ENCODE data around the gene HYAL2.

Gene HYAL2

DNA sequence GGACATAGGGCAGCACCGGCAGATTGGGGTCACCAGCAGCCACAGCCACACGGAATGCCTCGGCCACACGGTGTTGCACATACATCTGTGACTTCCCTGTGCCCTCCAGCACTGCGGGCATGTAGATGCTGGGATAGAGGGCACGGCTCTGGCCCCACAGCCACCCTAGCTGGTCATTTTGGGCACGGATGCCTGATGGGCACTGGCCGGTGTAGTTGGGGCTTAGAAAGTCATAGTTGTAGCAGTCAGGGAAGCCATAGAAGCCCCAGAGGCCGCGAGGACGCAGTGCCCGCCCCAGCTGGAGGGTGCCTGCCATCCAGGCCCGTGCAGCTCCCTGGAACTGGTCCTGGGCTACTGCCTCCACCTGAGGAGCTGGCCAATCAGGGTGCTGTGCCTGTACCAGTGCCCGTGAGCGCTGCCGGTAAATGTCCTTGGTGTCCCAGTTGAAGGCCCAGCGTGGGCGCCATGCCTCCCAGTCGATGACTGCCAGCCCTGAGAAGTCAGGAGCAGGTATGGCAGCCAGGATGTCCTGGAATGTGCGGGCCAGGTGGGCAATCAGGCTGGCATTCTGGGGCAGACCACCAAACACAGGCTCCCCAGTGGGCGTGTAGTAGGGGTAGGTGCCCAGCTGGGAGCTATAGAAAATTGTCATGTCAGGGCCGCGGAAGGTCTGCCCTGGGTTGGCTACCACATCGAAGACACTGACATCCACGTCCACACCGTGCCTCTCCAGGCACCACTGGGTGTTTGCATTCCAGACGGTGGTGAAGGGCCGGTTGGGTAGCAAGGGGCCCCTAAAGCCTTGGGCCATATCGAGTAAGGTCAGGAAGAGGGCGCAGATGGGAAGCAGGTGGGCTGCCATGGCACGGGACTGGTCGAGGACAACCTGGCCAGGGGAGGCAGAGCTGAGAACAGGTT is 20.2 kb downstream of the HYAL2 start:
- DNase-seq, result peak; percentile 31

GRCh38 chr3:50300681-50301254 is 21.8 kb downstream of the HYAL2 start:
- DNase-seq, result peak; percentile 29

DNA sequence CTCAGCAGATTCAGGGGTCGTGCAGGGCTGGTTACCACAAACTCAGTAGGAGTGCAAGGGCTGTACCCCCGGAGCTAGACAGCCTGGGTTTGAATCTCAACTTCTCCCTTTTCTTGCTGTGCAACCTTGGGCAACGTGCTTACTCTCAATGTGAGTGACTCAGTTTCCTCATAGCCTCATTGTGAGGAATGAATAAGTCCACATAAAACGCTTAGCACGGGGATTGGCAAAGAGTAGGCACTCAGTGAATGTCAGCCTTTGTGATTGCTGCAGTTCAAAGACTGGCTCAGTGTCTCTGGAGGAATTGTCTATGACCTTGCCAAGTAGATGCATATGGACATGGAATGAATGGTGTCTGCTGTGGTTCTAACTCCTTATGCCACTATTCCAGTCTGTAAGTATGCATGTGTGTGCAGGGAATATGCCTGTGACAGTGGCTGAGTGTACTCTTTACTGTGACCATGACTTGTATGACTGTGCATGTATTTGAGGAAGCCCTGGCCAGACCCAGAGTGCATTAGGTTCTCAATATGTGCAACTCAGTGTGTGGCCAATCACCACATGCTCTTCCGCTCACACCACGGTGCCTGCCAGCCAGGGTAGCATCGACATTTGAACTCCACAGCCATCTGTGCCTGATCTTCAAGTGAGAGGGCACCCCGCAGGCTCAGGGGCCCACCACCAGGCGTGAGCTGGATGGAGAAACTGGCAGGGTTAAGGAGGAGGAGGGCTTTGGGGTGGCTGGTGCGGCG is 22.4 kb downstream of the HYAL2 start:
- peak; percentile 35 for DNase-seq

- no peak for DNase-seq
Measured at GRCh38 chr3:50299638-50299928, 23.0 kb downstream of the HYAL2 start.

DNA sequence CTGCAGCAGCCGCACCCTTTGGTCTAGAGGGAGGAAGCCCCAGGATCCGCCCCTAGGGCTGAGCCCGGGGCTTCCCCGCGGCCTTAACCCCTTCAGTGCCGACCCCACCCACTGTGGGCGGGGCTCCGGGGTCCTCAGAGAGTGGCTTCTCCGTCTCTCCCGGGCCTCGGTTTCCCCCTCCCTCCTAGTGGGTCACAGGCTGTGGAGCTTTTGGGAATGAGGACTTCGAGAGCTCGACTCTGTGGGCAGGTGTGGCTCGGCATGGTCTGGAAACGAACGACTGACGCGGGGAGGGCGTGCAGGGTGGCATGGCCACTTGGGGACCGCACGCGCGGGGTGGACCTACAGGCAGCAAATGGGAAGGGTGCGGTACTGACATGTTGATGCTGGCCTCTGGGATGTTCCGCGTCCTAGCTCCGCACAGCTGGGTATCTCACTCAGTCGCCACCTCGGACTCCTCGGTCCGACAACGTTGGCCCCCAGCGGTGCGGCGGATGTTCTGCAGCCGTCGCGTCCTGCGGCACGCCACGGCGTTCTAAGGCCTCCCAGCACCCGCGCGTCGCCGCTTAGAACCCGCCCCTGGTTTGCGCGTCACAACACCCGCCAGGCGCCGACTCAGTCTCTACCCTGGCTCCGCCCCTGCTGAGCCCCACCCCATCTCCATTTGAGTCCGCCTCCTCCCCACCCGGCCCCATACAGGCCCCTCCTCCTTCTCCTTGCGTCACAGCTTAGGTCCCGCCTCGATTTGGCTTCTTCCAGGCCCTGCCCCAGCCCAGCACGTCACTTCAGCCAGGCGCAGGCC is 23.5 kb downstream of the HYAL2 start, which contains the start of the genes HYAL3 and NAA80:
Gene HYAL3, minus strand, starts transcription at position 570 of the 802 bp plus-strand sequence. CDS start 3,803 bp downstream, outside the sequence.
Gene NAA80, minus strand, starts transcription at position 570 of the 802 bp plus-strand sequence. CDS start 1,942 bp downstream, outside the sequence.
- peak; percentile 100 for DNase-seq

DNA sequence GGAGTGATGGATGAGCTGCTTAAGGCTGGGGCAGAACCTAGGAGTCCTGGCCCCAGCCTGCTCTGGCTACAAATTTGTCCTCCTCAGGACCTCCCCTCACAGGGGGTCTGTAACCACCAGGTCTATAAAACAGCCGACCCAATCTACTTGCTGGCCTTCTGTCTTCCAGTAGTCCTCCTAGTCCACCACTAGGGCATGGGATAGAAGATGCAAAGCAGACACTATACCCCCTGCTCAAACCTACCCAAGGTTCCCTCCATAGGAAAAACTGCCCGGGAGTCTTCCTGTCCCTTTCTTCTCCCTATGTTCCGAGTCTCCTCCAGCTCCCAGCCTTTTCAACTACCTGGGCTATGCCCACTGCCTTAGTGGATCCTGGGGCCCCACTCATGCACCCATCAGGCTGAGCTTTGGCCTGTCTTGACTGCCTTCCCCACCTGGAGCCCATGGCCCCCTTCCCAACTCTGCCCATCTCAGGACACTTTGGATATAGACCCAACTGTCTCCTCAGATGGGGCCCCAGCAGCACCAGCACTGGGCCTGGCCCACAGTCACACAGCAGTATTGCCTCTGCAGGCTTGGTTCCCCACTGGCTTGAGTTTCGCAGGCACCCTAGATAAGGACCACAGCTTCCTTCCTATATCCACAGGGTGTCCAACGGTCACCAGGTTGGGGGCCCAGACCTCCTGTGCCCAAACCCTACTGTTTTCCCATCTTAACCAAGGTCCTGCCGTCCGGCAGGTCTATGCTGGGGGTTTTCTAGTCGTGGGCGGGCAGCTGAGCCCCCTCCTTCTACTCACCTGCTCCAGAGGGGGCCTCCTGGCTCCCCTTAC is 24.4 kb downstream of the HYAL2 start:
- peak; percentile 36 for DNase-seq

DNA sequence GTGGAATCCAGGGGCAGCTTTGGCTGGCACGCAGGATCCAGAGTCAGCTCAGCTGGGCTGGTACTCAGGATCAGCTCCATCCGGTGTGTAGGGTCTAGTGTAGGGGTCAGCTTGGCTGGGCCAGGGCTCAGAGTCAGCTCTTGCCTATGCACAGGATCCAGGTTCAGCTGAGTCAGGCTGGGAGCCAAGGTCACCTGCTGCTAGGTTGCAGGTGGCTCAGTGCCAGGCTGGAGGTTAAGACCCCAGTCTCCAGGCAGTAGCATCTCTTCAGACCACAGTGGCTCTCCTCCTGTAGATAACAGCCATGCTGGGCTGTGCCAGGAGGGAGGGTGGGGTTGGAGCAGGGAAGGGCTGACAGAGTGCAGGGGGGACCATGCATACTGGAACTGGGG is 25.2 kb downstream of the HYAL2 start:
- DNase-seq, result peak; percentile 33

DNA sequence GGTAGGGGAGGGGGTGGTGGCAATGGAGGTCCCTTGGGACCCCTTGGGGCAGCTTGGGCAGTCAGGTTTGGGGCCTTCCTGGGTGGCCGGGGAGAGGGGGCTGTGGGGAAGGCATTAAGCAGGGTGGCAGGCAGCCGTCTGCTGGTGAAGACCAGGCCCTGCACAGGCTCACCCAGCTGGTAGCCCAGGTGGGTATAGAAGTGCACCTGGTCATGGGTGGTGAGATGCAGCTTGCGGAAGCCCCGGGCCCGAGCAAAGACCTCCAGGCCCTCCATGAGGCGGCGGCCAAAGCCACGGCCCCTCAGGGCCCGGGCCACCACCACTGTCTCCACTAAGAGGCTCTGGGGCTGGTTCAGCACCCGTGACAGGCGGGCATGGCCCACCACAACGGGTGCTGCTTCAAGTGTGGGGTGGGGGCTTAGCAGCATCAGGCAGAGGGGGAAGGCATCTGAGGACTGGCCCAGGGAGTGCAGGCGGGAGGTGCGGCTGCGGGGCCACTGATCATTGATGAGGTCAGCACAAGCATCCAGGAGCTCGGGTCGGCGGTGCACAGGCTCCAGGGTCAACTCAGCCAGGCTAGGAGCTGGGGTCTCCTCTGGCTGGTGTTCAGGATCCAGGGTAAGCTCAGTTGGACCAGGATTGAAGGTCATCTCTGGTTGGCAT is 25.7 kb downstream of the HYAL2 start:
- peak; percentile 46 for DNase-seq

- peak; percentile 32 for DNase-seq
Measured at GRCh38 chr3:50295553-50296431, 26.8 kb downstream of the HYAL2 start.

DNA sequence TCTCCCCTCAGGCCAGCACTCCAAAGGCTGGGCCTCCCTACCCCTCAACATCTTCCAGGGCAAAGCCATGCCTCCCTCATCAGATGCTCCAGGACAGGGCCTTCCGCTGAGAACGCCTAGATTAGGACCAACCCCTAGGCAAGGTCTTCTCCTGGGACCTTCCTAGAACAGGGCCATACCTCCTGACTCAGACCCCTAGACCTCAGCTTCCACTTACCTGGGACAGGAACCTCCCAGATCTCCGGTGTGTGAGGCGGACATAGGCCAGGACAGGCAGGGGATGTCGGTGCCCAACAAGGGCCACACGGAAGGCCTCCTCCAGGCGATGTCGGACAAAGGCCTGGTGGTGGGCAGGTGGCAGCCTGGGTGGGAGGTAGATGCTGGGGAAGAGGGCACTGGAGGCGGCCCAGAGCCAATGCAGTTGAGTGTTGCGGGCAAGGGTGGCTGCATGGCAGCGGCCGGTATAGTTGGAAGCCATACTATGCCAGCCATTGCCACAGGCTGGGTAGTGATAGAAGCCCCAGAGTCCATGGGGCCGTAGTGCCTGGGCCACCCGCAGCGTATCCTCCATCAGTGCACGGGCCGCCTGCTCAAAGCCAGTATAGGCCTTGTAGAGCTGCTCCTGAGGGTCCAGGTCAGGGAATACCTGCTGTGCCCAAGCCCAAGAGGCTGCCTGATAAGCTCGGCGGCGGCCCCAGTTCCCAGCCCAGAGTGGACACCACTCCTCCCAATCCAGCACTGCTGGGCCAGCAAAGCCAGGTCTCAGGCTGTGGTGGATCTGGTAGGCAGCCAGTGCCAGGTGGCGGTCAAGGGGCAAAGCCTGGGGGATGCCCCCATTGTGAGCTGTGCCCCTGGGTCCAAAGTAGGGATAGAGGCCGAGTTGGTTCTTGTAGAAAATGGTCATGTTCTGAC is 27.8 kb downstream of the HYAL2 start:
- peak; percentile 33 for DNase-seq

GRCh38 chr3:50294089-50294488 is 28.5 kb downstream of the HYAL2 start:
- no peak for DNase-seq

- DNase-seq, result peak; percentile 33
Measured at GRCh38 chr3:50293079-50293801, 29.3 kb downstream of the HYAL2 start.

DNA sequence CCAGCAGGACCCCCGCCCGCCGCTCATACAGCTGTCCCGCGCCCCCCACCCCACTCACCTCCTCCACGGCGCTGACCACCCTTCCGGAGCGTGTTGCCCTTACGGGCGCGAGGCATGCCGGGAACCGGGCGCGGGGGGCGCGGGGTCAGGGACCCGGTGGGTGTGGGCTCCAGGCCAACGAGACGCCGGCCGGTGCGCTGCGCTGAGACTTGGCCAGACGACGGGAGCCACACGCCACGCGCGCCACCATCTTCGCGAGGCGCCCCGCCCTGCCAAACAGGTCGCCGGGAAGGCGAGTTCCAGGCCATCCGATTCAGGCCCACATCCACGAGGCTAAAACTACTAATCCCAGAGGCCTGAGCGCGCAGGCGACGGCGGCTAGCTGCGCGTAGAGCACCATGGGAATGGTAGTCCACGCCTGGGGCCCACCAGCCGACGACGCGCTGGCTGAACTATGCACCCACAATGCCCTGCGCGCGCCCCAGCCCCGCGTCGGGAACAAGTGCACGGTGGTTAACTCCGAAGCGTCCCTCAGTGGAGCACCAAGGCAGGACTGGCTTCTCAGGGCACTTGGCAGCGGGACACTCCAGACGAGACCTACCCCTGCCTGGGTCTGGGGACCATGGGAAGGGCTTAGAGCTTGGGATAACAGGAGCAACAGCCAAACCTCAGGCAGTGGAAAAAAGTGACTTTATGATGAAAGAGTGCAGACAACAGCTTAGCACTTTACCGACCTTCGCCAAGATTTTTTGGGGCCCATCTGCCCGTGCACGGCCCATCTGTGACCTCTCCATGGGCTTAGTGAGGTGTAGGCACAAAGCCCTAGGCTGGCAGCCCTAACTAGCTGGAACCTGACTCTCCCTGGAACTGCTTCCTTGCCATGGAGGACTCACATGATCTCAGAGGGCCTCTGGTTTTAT is 30.1 kb downstream of the HYAL2 start, which contains the start of gene IFRD2:
Gene IFRD2, minus strand, starts transcription at position 271 of the 920 bp plus-strand sequence. Its CDS starts 155 bp downstream, at position 116.
- peak; percentile 98 for DNase-seq

- peak; percentile 35 for DNase-seq
Measured at GRCh38 chr3:50290161-50290641, 32.3 kb downstream of the HYAL2 start.

DNA sequence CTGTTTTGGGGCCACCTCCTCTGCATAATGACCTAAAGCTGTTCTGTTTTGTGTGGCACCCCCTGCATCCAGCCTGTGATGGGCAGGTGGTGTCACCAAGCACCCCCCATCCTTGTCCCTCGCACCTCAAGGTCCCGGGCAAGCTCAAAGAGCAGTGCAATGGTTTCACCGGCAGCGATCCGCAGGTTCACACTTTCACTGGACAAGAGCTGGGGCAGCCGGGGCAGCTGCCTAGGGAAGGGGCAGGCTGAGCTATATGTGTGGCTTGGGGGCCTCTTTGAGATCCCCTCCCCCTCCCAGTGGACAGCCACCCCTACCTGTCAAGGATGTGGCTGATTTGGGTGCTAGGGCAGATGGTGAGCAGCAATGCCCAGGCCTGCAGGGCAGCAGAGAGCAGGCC is 33.4 kb downstream of the HYAL2 start:
- DNase-seq, result peak; percentile 31

- peak; percentile 25 for DNase-seq
Measured at GRCh38 chr3:50288387-50289007, 34.0 kb downstream of the HYAL2 start.

All from left hindlimb (tissue), 1 donor.